SJSA1 (cell line): ENCODE measurements around the gene ZC3H7B. TPM values are rescaled to one million over a fixed set of nuclear protein-coding genes. Genes with fewer than 3 reads are reported as not detected.

Source experiments
- DNase-seq, 2 experiments: peaks; one replicate each; pipeline ENCODE4 v3.0.0-alpha.2; 2015 to 2020; ENCODE audit warnings: low spot score in 2 of 2, low read depth in 1 of 2
- H3K27ac ChIP-seq: fragments of 250-450 bp; sonication (Bioruptor Pico); 2 replicates; pipeline ENCODE4 v1.5.1; 2020; ENCODE audit warnings: mild to moderate bottlenecking, moderate library complexity
- H3K27me3 ChIP-seq: fragments of 250-450 bp; sonication (Bioruptor Pico); replicated peaks from 2 replicates; pipeline ENCODE4 v1.5.1; 2020; ENCODE audit warnings: mild to moderate bottlenecking, moderate library complexity
- H3K36me3 ChIP-seq: fragments of 250-450 bp; sonication (Bioruptor Pico); 2 replicates; pipeline ENCODE4 v1.5.1; 2020; ENCODE audit warnings: mild to moderate bottlenecking
- H3K4me1 ChIP-seq: fragments of 250-450 bp; sonication (Bioruptor Pico); replicated peaks from 2 replicates; pipeline ENCODE4 v1.6.1; 2021; ENCODE audit warnings: mild to moderate bottlenecking
- H3K4me3 ChIP-seq: fragments of 250-450 bp; sonication (Bioruptor Pico); 2 replicates; pipeline ENCODE4 v1.5.1; 2020; ENCODE audit warnings: mild to moderate bottlenecking
- H3K9me3 ChIP-seq: fragments of 250-450 bp; sonication (Bioruptor Pico); replicated peaks from 2 replicates; pipeline ENCODE4 v1.5.1; 2020; ENCODE audit warnings: mild to moderate bottlenecking
- total RNA-seq: library from RNA; depleted of rRNA; stranded (reverse); fragments of >200 nt; shearing (Covaris generic); gene quantifications from 2 replicates; pipeline ENCODE4 v1.2.3, GENCODE V29; 2014

The ZC3H7B gene
- total RNA-seq, 1 experiment from 2014 or later = 72.2 TPM

GRCh38 chr22:41324821-41325528 lies 23.6 kb downstream of the ZC3H7B start:
- no peaks in the 10 kb centered on the region for H3K4me1 ChIP-seq
- no peak for DNase-seq
- H3K27me3 ChIP-seq = no peaks in the 10 kb centered on the region
- H3K27ac ChIP-seq = no peak overlapping the region
- H3K4me3 ChIP-seq = no peak overlapping the region
- H3K36me3 ChIP-seq = peaks cover 89% of the 10 kb centered on the region
- no peaks in the 10 kb centered on the region for H3K9me3 ChIP-seq

GRCh38 chr22:41327124-41327523 lies 25.8 kb downstream of the ZC3H7B start:
- peaks cover 92% of the 10 kb centered on the region for H3K36me3 ChIP-seq
- H3K27me3 ChIP-seq = no peaks in the 10 kb centered on the region

GRCh38 chr22:41330169-41330568 lies 28.8 kb downstream of the ZC3H7B start:
- no peaks in the 10 kb centered on the region for H3K4me1 ChIP-seq
- no peak for DNase-seq
- H3K4me3 ChIP-seq = no peak overlapping the region
- no peaks in the 10 kb centered on the region for H3K27me3 ChIP-seq
- H3K36me3 ChIP-seq = peaks cover 93% of the 10 kb centered on the region
- no peak overlapping the region for H3K27ac ChIP-seq
- no peaks in the 10 kb centered on the region for H3K9me3 ChIP-seq

More at GRCh38 chr22:41327124-41327523, 25.8 kb downstream of the ZC3H7B start:
- DNase-seq = no peak
- Histone ChIP-seq H3K27ac (no peak overlapping the region), H3K9me3 (no peaks in the 10 kb centered on the region), H3K4me3 (no peak overlapping the region), H3K4me1 (no peaks in the 10 kb centered on the region)

- Histone ChIP-seq H3K4me1 (no peaks in the 10 kb centered on the region), H3K9me3 (no peaks in the 10 kb centered on the region), H3K27me3 (no peaks in the 10 kb centered on the region), H3K4me3 (no peak overlapping the region), H3K36me3 (peaks cover 89% of the 10 kb centered on the region), H3K27ac (no peak overlapping the region)
- no peak for DNase-seq
Measured at GRCh38 chr22:41332217-41332939, 31.1 kb downstream of the ZC3H7B start.

GRCh38 chr22:41333806-41334205 lies 32.5 kb downstream of the ZC3H7B start:
- no peaks in the 10 kb centered on the region for H3K27me3 ChIP-seq
- H3K36me3 ChIP-seq = peaks cover 84% of the 10 kb centered on the region
- H3K27ac ChIP-seq = no peak overlapping the region
- no peak for DNase-seq
- no peaks in the 10 kb centered on the region for H3K9me3 ChIP-seq
- no peak overlapping the region for H3K4me3 ChIP-seq
- no peaks in the 10 kb centered on the region for H3K4me1 ChIP-seq

- no peak for DNase-seq
- no peak overlapping the region for H3K27ac ChIP-seq
- H3K27me3 ChIP-seq = no peaks in the 10 kb centered on the region
- H3K36me3 ChIP-seq = peaks cover 84% of the 10 kb centered on the region
- H3K9me3 ChIP-seq = no peaks in the 10 kb centered on the region
- H3K4me1 ChIP-seq = no peaks in the 10 kb centered on the region
- H3K4me3 ChIP-seq = no peak overlapping the region
Measured at GRCh38 chr22:41334215-41334614, 32.9 kb downstream of the ZC3H7B start.

- Histone ChIP-seq H3K27me3 (no peaks in the 10 kb centered on the region), H3K9me3 (no peaks in the 10 kb centered on the region), H3K27ac (no peak overlapping the region), H3K4me1 (peaks cover 4% of the 10 kb centered on the region), H3K4me3 (no peak overlapping the region), H3K36me3 (peaks cover 84% of the 10 kb centered on the region)
- DNase-seq = no peak
Measured at GRCh38 chr22:41334951-41335635, 33.8 kb downstream of the ZC3H7B start.

GRCh38 chr22:41338614-41339212 lies 37.4 kb downstream of the ZC3H7B start:
- H3K4me1 ChIP-seq = peaks cover 28% of the 10 kb centered on the region
- no peak overlapping the region for H3K27ac ChIP-seq
- no peaks in the 10 kb centered on the region for H3K9me3 ChIP-seq
- peaks cover 85% of the 10 kb centered on the region for H3K36me3 ChIP-seq
- no peaks in the 10 kb centered on the region for H3K27me3 ChIP-seq
- DNase-seq = no peak
- H3K4me3 ChIP-seq = no peak overlapping the region

- H3K36me3 ChIP-seq = peaks cover 85% of the 10 kb centered on the region
Measured at GRCh38 chr22:41339823-41340222, 38.5 kb downstream of the ZC3H7B start.

GRCh38 chr22:41340357-41340756 lies 39.0 kb downstream of the ZC3H7B start:
- H3K4me1 ChIP-seq = peaks cover 28% of the 10 kb centered on the region
- H3K27ac ChIP-seq = no peak overlapping the region
- no peaks in the 10 kb centered on the region for H3K27me3 ChIP-seq
- no peaks in the 10 kb centered on the region for H3K9me3 ChIP-seq
- H3K4me3 ChIP-seq = no peak overlapping the region
- no peak for DNase-seq
- peaks cover 85% of the 10 kb centered on the region for H3K36me3 ChIP-seq

More at GRCh38 chr22:41339823-41340222, 38.5 kb downstream of the ZC3H7B start:
- Histone ChIP-seq H3K27ac (no peak overlapping the region), H3K27me3 (no peaks in the 10 kb centered on the region), H3K4me3 (no peak overlapping the region), H3K4me1 (peaks cover 28% of the 10 kb centered on the region), H3K9me3 (no peaks in the 10 kb centered on the region)
- no peak for DNase-seq

- Histone ChIP-seq H3K4me1 (peaks cover 28% of the 10 kb centered on the region), H3K27me3 (no peaks in the 10 kb centered on the region), H3K9me3 (no peaks in the 10 kb centered on the region), H3K36me3 (peaks cover 85% of the 10 kb centered on the region), H3K4me3 (no peak overlapping the region), H3K27ac (no peak overlapping the region)
- no peak for DNase-seq
Measured at GRCh38 chr22:41341012-41341411, 39.7 kb downstream of the ZC3H7B start.

GRCh38 chr22:41341990-41342389 lies 40.7 kb downstream of the ZC3H7B start:
- H3K9me3 ChIP-seq = no peaks in the 10 kb centered on the region
- peaks cover 28% of the 10 kb centered on the region for H3K4me1 ChIP-seq
- H3K4me3 ChIP-seq = no peak overlapping the region
- peak overlapping the region; percentile 4; the same call in 1 of the 2 replicates for H3K27ac ChIP-seq
- no peaks in the 10 kb centered on the region for H3K27me3 ChIP-seq
- peak; percentile 73 to 83 for DNase-seq
- peaks cover 88% of the 10 kb centered on the region for H3K36me3 ChIP-seq

- peaks cover 97% of the 10 kb centered on the region for H3K36me3 ChIP-seq
- no peak overlapping the region for H3K4me3 ChIP-seq
- peaks cover 28% of the 10 kb centered on the region for H3K4me1 ChIP-seq
- no peak for DNase-seq
- H3K9me3 ChIP-seq = no peaks in the 10 kb centered on the region
- no peak overlapping the region for H3K27ac ChIP-seq
- no peaks in the 10 kb centered on the region for H3K27me3 ChIP-seq
Measured at GRCh38 chr22:41343300-41343699, 42.0 kb downstream of the ZC3H7B start.
